Inflammatory macrophage treated with lipopolysaccharide for 4 hours (primary cell): ENCODE measurements around the gene THBS4.

ENCODE experiments used
- DNase-seq: peaks from one replicate; pipeline ENCODE4 v3.0.0-alpha.2; 2020

THBS4 gene

DNA sequence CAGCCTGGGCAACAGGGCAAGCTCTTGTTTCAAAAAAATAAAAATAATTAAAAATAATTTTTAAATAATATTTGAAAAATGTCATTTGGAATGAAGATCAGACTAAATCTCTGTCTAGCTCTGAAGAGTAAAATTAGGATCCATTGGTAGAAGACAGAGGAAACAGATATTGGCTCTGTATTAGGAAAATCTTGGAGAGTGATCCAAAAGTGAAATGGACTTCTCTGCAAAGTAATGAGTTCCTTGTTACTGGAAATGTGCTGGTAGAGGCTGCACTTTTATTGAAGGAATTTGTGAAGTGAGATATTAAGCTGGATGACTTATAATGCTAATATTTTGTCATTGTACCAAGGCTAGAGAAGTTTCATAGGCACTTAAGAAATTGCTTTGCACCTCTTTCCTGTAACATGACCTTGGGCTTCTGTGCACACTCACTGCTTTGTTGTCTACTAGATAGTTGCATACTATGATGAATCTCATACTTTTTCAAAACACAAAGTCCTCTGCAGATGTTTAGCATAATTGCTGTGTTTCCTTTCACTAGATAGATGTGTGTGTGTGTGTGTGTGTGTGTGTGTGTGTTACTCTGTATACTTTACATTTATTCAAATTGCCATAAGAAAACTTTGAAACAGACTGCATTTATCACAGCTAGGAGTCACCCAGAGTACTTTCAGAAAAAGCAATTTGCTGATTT lies 13.1 kb downstream of the THBS4 start:
- no peak for DNase-seq

DNA sequence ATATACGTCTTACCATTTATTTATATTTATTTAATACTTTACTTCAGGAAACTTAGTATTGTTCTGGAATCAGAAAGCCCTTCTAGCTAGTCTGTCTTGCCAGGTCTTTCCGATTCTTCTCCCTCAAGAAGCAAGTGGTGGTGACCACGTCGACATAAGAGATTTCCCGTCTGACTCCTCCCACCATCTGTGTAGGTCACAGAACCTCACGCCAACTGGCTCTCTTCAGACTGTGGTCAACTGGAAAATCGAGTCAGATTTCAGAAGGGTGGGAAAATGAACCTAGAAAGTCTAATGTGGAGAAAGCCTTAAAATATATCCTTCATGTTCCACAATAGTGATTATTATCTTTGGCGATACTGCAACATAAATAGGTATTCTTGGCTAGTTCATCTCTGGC lies 17.3 kb downstream of the THBS4 start:
- DNase-seq, result no peak

GRCh38 chr5:80054682-80055081 lies 19.5 kb downstream of the THBS4 start:
- no peak for DNase-seq

DNA sequence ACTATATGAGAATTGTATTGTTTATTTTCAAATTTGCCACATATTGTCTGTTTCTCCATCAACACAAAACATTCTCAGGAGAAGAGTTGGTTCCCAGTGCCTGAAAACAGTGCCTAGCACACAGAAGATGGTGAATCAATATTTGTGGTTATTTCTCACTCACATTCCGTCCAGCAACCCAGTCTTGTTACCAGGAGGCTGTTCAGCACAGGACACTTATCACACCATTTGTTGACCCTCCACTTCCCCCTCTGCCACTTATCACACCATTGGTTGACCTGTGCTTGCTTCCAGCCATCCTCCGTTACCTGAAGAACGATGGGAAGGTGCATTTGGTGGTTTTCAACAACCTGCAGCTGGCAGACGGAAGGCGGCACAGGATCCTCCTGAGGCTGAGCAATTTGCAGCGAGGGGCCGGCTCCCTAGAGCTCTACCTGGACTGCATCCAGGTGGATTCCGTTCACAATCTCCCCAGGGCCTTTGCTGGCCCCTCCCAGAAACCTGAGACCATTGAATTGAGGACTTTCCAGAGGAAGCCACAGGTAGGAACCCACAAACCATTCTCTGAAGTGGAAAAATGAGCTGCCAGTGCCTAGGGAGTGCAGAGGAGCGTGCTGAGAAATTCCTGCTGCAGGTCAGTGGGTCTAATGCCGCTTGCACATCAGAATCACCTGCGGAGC lies 20.5 kb downstream of the THBS4 start:
- no peak for DNase-seq

DNA sequence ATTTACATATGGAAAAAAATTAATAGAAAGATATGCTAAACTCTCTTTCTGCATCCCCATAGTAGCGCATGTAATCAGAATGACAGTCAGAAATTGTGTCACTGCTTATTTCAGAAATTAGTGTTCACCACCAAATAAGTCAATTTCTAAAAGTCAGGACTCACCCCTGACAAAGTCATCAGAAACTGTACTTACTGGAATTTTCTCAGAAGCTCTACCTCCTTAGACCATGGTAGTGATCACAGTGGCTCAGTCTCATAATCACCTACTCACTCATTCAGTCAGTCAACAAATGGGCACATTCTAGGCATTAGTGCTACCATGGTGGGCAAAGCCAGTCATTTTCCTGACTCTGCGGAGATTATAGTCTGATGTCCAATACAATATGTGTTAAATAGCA lies 22.0 kb downstream of the THBS4 start:
- no peak for DNase-seq

GRCh38 chr5:80057921-80058320 lies 22.8 kb downstream of the THBS4 start:
- DNase-seq, result no peak

GRCh38 chr5:80059354-80059980 lies 24.3 kb downstream of the THBS4 start:
- DNase-seq, result no peak

DNA sequence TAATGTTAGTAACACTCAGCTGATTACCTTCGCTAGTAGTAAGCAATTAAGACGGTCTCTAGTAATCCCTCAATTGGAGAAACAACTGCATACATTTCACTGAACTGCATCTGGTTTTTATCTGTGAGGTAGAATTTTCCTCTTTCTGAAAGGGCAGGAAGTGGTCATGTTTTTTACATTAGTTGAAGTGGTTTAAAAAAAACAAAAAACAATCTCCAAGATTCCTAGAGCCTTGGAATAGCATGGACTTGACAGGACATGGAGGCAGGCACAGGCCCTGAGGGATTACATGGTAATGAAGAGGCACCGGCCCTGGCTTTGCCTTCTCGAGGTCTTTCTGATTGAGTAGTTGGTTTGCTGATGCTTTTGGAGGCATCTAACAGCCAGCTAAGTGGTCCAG lies 25.8 kb downstream of the THBS4 start:
- no peak for DNase-seq

- no peak for DNase-seq
These were observed 26.4 kb downstream of the THBS4 start for GRCh38 chr5:80061547-80061946.

GRCh38 chr5:80064124-80064523 lies 29.0 kb downstream of the THBS4 start:
- no peak for DNase-seq

- DNase-seq, result peak; percentile 55
These were observed 31.9 kb downstream of the THBS4 start for GRCh38 chr5:80067016-80067415.

DNA sequence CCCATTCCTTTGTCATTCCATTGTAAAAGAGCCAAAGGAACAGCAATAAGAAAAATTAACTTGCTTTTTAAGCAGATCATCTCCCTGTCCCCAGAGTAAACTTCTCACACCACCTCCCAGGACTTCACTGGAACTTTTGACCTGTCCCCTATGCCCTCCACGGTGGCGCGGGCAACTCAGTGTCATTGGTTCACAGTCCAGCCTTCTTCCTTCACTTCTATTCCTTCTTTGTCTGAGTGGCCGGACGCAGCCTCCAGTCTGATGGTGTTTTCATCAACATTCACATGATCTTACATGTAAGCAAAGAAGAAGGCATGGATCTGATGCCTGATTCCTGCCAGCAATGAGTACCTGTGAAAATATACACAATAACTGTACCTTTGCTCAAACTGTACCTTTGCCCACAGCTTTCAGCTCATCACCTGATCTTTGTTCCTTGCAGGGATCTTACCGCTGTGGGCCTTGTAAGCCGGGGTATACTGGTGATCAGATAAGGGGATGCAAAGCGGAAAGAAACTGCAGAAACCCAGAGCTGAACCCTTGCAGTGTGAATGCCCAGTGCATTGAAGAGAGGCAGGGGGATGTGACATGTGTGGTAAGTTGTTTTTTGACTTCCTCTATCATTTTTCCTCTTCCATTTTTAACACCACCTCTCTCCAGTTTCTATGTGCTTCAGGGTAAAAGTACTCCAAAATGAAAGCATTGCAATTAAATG lies 32.5 kb downstream of the THBS4 start:
- DNase-seq, result no peak

GRCh38 chr5:80068246-80068636 lies 33.1 kb downstream of the THBS4 start:
- DNase-seq, result no peak

DNA sequence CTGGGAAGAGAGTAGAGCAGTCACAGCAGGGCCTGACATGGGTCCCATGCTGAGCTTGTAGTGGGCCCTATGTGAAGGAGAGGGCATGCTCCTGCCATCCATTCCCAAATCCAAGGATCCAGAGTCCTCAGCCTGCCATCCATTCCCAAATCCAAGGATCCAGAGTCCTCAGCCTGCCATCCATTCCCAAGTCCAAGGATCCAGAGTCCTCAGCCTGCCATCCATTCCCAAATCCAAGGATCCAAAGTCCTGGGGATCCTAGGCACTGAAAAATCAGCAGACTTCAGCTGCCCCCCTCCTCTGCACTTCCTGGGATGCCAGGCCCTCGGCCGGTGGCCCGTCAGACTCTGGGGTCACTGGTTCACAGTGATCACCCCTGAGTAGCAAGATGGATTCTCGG lies 33.6 kb downstream of the THBS4 start:
- no peak for DNase-seq

- DNase-seq, result peak; percentile 31
These were observed 34.2 kb downstream of the THBS4 start for GRCh38 chr5:80069251-80069800.

- peak; percentile 25 for DNase-seq
These were observed 34.8 kb downstream of the THBS4 start for GRCh38 chr5:80069918-80070318.

DNA sequence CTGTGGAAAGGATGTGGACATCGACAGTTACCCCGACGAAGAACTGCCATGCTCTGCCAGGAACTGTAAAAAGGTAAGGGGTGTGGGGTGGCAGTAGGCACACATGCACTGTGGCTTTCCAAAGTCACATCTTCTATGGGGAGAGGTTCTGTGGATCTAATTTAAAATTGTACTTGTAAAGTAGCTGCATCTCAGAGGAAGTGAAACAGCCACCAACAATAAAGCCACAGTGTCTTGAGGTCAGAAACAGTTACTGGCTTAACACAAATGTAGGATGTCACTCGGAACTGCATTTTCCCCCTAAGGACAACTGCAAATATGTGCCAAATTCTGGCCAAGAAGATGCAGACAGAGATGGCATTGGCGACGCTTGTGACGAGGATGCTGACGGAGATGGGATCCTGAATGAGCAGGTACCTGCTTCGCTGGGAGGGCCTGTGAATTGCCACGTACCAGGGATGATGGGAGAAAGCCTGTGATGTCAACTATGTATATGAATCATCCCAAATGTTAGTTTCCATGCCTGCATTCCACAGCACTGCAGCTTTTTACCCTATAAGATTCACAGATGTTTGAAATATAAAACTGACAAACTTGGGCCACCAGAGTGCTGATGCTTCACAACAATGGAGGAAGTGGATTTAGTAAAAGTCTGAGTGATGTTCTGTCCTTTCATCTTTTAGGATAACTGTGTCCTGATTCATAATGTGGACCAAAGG lies 35.3 kb downstream of the THBS4 start:
- DNase-seq, result peak; percentile 10

- DNase-seq, result no peak
These were observed 36.4 kb downstream of the THBS4 start for GRCh38 chr5:80071510-80072021.

- DNase-seq, result no peak
These were observed 37.2 kb downstream of the THBS4 start for GRCh38 chr5:80072103-80073073.

GRCh38 chr5:80076131-80077050 lies 41.2 kb downstream of the THBS4 start:
- DNase-seq, result no peak
